ENCODE measurements around the gene FLOT1. TPM values are rescaled to one million over a fixed set of nuclear protein-coding genes. Genes with fewer than 3 reads are reported as not detected.

Gene FLOT1
- total RNA-seq, 4 donors from 2014 or later, result 115 to 214 (median 166) TPM

- Histone ChIP-seq H3K4me3 (no peak overlapping the region), H3K27me3 (no peaks in the 10 kb centered on the region), H3K9me3 (no peaks in the 10 kb centered on the region), H3K27ac (replicated peaks in 1 of 4) (peak overlapping the region in 3 of 4 donors; percentile 0 to 99 (median 90)), H3K4me1 (peaks cover 45 to 78% (median 65%) of the 10 kb centered on the region in 4 donors), H3K36me3 (peaks cover 24 to 59% (median 57%) of the 10 kb centered on the region in 4 donors)
- WGBS, result 89% methylated on average over 2 of the region's 2 CpGs
- intact Hi-C loops (cut with DNase I), result loop anchor here (5.0 kb wide), 2 partner anchors 82 to 137 kb away; no protein-coding TSS in a partner anchor
- no peak for TF ChIP-seq POLR2AphosphoS5 (IDR thresholded peaks at IDR 0.05)
- DNase-seq (ENCODE audit: extremely low spot score), result no peak
Observed at GRCh38 chr6:30740540-30740870, 2.0 kb downstream of the FLOT1 start.

GRCh38 chr6:30738532-30738931 is 4.0 kb downstream of the FLOT1 start:
- TF ChIP-seq CTCF (IDR thresholded peaks at IDR 0.05) (no peak), POLR2AphosphoS5 (IDR thresholded peaks at IDR 0.05) (no peak), EP300 (IDR thresholded peaks at IDR 0.05) (no peak), POLR2A (IDR thresholded peaks at IDR 0.05; ENCODE audit: low read depth) (no peak)
- no peak for DNase-seq (ENCODE audit: extremely low spot score)
- Histone ChIP-seq H3K4me3 (no peak overlapping the region), H3K27ac (replicated peaks in 1 of 4) (no peak overlapping the region), H3K36me3 (peaks cover 38 to 79% (median 73%) of the 10 kb centered on the region in 4 donors), H3K4me1 (peaks cover 45 to 64% (median 57%) of the 10 kb centered on the region in 4 donors), H3K27me3 (no peaks in the 10 kb centered on the region), H3K9me3 (no peaks in the 10 kb centered on the region)
- WGBS, result 83% methylated on average over 6 of the region's 6 CpGs
- intact Hi-C loops (cut with DNase I), result no loop called here

- no peak for TF ChIP-seq POLR2AphosphoS5 (IDR thresholded peaks at IDR 0.05)
- TF ChIP-seq CTCF (IDR thresholded peaks at IDR 0.05), result no peak
- TF ChIP-seq EP300 (IDR thresholded peaks at IDR 0.05), result no peak
- no peak for TF ChIP-seq POLR2A (IDR thresholded peaks at IDR 0.05; ENCODE audit: low read depth)
- H3K27me3 ChIP-seq, result no peaks in the 10 kb centered on the region
- peaks cover 48 to 99% (median 92%) of the 10 kb centered on the region in 4 donors for H3K36me3 ChIP-seq
- DNase-seq (ENCODE audit: extremely low spot score), result no peak
- no peaks in the 10 kb centered on the region for H3K9me3 ChIP-seq
- WGBS, result 89% methylated on average over 8 of the region's 8 CpGs
- no peak overlapping the region for H3K27ac ChIP-seq (replicated peaks in 1 of 4)
- intact Hi-C loops (cut with DNase I), result no loop called here
- peaks cover 37 to 54% (median 47%) of the 10 kb centered on the region in 4 donors for H3K4me1 ChIP-seq
- H3K4me3 ChIP-seq, result no peak overlapping the region
Observed at GRCh38 chr6:30735668-30736314, 6.7 kb downstream of the FLOT1 start.

GRCh38 chr6:30732237-30732943 is 10.1 kb downstream of the FLOT1 start:
- no peak for DNase-seq (ENCODE audit: extremely low spot score)
- TF ChIP-seq EP300 (IDR thresholded peaks at IDR 0.05) (no peak), POLR2AphosphoS5 (IDR thresholded peaks at IDR 0.05) (no peak), CTCF (IDR thresholded peaks at IDR 0.05) (no peak), POLR2A (IDR thresholded peaks at IDR 0.05; ENCODE audit: low read depth) (no peak)
- Histone ChIP-seq H3K27me3 (no peaks in the 10 kb centered on the region), H3K9me3 (no peaks in the 10 kb centered on the region), H3K4me3 (no peak overlapping the region), H3K27ac (replicated peaks in 1 of 4) (no peak overlapping the region), H3K4me1 (peaks cover 14 to 40% (median 30%) of the 10 kb centered on the region in 4 donors), H3K36me3 (peaks cover 45 to 99% (median 93%) of the 10 kb centered on the region in 4 donors)
- WGBS, result 86% methylated on average over 11 of the region's 12 CpGs
- intact Hi-C loops (cut with DNase I), result no loop called here

GRCh38 chr6:30730601-30731435 is 11.7 kb downstream of the FLOT1 start:
- peaks cover 10 to 44% (median 25%) of the 10 kb centered on the region in 4 donors for H3K4me1 ChIP-seq
- peak overlapping the region in 1 of 4 donors; percentile 4 for H3K4me3 ChIP-seq
- H3K27ac ChIP-seq (replicated peaks in 1 of 4), result peak overlapping the region; percentile 13 to 72 (median 54)
- peaks cover 43 to 97% (median 90%) of the 10 kb centered on the region in 4 donors for H3K36me3 ChIP-seq
- TF ChIP-seq EP300 (IDR thresholded peaks at IDR 0.05), result no peak
- TF ChIP-seq POLR2A (IDR thresholded peaks at IDR 0.05; ENCODE audit: low read depth), result no peak
- peak; percentile 58 to 74 (median 61) for TF ChIP-seq CTCF (IDR thresholded peaks at IDR 0.05)
- TF ChIP-seq POLR2AphosphoS5 (IDR thresholded peaks at IDR 0.05), result no peak
- H3K27me3 ChIP-seq, result no peaks in the 10 kb centered on the region
- WGBS, result 47% methylated on average over 26 of the region's 30 CpGs
- intact Hi-C loops (cut with DNase I), result no loop called here
- DNase-seq (ENCODE audit: extremely low spot score), result no peak
- no peaks in the 10 kb centered on the region for H3K9me3 ChIP-seq

Data from esophagus muscularis mucosa (tissue), 4 donors.